ENCODE measurements around the gene ITGB6.

ITGB6 gene

DNA sequence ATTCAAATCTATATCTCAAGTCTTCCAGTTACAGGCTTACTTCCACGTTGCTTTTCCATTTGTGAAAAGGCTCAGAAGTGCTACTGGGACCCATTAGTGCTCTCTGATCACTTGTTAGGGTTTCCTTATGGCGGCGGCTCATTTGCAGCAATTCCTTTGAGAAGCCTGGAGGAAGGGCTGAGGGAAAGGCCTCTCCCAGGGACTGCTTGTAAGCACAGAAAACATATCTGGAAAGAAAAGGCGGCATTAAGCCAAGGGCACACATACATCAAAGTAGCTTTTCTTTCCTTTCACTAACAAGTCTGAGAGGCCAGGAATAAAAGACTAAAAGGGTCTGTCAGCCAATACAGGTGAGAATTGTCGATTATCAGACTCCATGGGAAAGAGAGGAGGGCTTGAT is 39.4 kb upstream of the ITGB6 start:
- TF ChIP-seq, protein P1, sequence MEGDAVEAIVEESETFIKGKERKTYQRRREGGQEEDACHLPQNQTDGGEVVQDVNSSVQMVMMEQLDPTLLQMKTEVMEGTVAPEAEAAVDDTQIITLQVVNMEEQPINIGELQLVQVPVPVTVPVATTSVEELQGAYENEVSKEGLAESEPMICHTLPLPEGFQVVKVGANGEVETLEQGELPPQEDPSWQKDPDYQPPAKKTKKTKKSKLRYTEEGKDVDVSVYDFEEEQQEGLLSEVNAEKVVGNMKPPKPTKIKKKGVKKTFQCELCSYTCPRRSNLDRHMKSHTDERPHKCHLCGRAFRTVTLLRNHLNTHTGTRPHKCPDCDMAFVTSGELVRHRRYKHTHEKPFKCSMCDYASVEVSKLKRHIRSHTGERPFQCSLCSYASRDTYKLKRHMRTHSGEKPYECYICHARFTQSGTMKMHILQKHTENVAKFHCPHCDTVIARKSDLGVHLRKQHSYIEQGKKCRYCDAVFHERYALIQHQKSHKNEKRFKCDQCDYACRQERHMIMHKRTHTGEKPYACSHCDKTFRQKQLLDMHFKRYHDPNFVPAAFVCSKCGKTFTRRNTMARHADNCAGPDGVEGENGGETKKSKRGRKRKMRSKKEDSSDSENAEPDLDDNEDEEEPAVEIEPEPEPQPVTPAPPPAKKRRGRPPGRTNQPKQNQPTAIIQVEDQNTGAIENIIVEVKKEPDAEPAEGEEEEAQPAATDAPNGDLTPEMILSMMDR (IDR thresholded peaks at IDR 0.05; ENCODE audit: borderline replicate concordance, insufficient read depth, low read depth, low read length): no peak
- no peak overlapping the region for H3K4me3 ChIP-seq (ENCODE audit: low read depth, low read length)

DNA sequence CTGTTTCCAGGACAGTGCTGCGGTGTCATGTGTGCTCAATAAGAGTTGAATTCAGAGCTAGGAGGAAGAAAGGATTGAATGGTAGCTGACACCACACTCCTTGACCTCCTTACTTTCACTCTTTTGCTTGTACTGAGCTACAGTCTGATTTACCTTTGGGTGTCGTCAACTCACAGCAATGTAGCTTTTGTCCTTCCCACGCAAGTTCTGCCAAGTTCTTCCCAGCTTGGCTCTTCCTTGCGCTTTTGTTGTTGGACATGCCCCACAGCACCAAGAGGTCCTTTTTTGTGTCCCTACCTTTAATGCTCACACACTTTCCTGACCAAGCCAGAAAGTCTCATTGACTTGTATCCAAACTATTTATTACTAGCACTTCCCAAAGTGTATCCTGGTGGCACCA is 38.3 kb upstream of the ITGB6 start:
- TF ChIP-seq, protein P1 (IDR thresholded peaks at IDR 0.05; ENCODE audit: borderline replicate concordance, insufficient read depth, low read depth, low read length): no peak
- no peak overlapping the region for H3K4me3 ChIP-seq (ENCODE audit: low read depth, low read length)

DNA sequence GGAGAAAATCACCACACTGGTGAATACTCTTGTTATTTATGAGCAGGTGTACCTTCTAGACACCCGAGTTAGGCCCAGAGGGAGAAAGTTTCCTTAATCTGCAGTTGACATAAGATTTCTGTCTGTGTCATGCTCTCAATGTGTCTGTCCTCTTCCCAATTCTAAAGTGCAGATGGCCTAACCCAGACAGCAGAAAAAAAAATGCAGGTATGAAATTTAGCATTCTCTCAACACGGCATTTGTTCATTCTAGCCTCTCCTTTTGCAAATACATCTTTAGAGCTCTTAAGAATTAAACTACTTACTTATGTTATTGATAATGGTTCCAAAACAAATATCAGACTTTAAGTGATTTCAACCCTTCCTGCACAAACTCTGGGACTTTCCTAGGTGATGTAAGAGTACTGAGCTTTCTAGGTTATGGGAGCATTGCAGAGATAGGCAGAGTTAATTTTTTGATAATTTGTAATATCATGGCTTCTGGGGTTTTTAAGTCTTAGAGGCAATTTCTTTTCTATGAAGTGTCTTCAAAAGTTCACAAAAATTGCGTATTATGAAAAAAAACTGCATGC is 32.9 kb upstream of the ITGB6 start:
- no peak overlapping the region for H3K4me3 ChIP-seq (ENCODE audit: low read depth, low read length)
- TF ChIP-seq, protein P1 (IDR thresholded peaks at IDR 0.05; ENCODE audit: borderline replicate concordance, insufficient read depth, low read depth, low read length): no peak

DNA sequence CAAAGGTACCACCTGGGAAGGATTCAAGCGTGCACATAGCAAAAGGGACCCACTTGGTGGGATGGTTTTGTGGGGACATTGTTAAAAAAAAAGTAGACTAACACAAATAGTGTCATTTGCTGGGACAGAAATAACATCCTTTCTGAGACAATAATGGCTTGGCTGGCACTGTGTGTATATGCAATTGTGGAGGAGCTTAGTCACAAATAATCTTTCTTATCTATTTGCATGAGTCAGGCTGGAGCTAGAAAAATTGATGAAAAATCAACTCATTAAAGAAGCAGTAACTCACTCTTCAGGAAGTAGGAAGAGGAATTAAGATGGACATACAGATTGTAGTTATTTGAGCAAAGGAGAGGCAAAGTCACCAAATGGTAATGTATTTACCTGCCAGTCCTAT is 29.5 kb upstream of the ITGB6 start:
- TF ChIP-seq, protein P1 (IDR thresholded peaks at IDR 0.05; ENCODE audit: borderline replicate concordance, insufficient read depth, low read depth, low read length): no peak
- H3K4me3 ChIP-seq (ENCODE audit: low read depth, low read length): no peak overlapping the region

DNA sequence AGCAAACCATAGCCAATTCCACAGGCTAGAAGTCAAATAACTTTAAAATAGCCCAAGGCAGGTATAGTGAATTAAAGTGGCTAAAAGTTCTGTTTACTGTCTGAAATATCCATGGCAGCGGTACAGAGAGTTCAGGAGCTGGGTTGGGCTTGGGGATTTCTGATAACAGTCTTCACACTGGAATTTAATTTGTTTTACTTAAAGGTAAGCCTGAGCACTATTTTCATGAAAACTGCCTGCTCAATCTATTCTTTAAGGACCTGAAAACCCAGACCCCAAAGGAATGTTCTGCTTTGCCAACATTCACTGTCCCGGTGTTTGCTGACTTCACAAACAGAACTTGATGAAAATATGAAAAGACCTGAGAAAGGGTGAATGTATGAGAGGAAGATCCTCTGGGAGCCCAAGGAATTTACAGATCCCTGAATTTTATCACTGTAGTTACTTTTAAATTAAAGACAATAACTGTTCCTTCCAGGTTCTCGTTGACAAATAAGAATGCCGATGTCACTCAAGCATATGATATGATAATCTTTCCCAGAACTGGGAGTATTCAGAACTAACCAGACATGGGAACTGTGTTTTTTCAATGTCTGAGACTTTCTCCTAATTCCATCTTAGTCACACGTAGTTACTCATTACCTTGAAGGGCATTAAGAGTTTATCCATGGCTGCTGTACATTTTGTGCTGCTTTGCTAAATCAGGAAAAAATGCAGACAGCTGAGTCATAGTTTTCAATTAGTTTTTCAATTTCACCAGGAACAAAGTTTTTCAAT is 28.3 kb upstream of the ITGB6 start:
- no peak overlapping the region for H3K4me3 ChIP-seq (ENCODE audit: low read depth, low read length)
- TF ChIP-seq, protein P1 (IDR thresholded peaks at IDR 0.05; ENCODE audit: borderline replicate concordance, insufficient read depth, low read depth, low read length): no peak

DNA sequence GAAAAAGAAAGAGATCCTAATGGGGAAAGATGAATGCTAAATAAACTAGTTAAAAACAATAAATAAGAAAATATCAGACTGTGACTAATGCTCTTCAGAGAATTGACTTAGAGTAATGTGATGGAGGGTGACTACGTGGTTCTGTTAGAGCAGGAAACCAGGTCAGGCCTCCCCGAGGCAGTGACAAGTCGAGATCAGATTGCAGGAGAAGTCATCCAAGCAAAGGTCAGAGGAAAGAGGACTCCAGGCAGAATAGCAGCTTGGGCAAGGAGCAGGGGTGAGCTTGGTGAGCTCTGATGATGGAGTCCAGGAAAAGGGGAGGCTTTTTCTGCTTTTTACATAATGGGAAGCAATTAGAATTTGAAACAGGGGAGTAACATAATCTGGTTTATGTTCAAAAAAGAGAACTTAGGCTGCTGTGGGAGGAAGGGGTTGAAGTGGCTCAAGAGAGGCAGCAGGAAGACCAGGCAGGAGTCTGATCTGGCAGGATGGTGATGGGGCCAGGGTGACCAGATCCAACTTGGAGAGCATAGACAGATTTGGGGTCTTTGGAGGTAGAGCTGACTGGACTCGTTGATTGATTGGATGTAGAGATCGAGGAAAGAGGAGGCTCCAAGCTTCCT is 27.3 kb upstream of the ITGB6 start:
- no peak overlapping the region for H3K4me3 ChIP-seq (ENCODE audit: low read depth, low read length)
- TF ChIP-seq, protein P1 (IDR thresholded peaks at IDR 0.05; ENCODE audit: borderline replicate concordance, insufficient read depth, low read depth, low read length): no peak

Measured in GM12875 (cell line).